Measurements from ENCODE around the gene PERM1.
A peak's percentile ranks its signal among the peaks of the same experiment; 100 is the strongest.

Gene PERM1

GRCh38 chr1:984476-984814 is 2.6 kb upstream of the PERM1 start:
- TF ChIP-seq, protein P1, sequence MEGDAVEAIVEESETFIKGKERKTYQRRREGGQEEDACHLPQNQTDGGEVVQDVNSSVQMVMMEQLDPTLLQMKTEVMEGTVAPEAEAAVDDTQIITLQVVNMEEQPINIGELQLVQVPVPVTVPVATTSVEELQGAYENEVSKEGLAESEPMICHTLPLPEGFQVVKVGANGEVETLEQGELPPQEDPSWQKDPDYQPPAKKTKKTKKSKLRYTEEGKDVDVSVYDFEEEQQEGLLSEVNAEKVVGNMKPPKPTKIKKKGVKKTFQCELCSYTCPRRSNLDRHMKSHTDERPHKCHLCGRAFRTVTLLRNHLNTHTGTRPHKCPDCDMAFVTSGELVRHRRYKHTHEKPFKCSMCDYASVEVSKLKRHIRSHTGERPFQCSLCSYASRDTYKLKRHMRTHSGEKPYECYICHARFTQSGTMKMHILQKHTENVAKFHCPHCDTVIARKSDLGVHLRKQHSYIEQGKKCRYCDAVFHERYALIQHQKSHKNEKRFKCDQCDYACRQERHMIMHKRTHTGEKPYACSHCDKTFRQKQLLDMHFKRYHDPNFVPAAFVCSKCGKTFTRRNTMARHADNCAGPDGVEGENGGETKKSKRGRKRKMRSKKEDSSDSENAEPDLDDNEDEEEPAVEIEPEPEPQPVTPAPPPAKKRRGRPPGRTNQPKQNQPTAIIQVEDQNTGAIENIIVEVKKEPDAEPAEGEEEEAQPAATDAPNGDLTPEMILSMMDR (IDR thresholded peaks at IDR 0.05; ENCODE audit: low read depth, low read length, missing control alignments), result no peak
- H3K4me3 ChIP-seq (ENCODE audit: low read depth, low read length), result no peak overlapping the region
- no peak for DNase-seq (ENCODE audit: low read depth)
- in situ Hi-C loops (cut with HindIII; ENCODE audit: low sequenced_read_pairs), result no loop called here

DNA sequence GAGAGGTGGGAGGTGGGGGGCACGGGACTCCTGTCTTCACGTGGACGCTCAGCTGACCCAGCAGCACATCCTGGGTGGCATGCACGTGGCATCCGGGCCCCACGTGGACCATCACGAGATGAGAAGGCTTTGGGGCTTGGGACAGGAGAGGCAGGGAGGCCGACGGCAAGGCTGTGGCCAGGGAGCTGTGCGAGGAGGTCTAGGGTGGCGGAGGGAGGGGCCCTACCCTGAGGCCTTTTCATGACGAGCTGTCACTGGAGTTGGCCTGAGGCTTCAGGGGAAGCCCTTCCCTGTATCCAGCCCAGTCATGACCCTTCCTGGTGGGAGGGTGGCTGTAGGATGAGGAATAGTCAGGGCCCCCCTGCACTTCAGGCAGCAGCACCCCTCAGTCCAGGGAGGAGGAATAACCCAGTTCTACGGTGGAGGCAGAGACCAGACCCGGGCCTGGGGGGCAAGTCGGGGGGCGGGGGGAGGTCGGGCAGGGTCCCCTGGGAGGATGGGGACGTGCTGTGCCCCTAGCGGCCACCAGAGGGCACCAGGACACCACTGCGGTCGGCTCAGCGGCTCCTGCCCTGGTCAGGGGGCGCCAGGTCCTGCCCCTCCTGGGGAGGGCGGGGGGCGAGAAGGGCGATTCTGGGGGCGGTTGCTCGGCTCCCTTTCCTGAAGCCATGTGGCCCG is 2.0 kb upstream of the PERM1 start:
- no peak overlapping the region for H3K4me3 ChIP-seq (ENCODE audit: low read depth, low read length)
- no peak for DNase-seq (ENCODE audit: low read depth)
- in situ Hi-C loops (cut with HindIII; ENCODE audit: low sequenced_read_pairs), result no loop called here
- TF ChIP-seq, protein P1 (IDR thresholded peaks at IDR 0.05; ENCODE audit: low read depth, low read length, missing control alignments), result peak; percentile 68

GRCh38 chr1:982765-983436 is 1.0 kb upstream of the PERM1 start:
- TF ChIP-seq, protein P1 (IDR thresholded peaks at IDR 0.05; ENCODE audit: low read depth, low read length, missing control alignments), result no peak
- DNase-seq (ENCODE audit: low read depth), result no peak
- no peak overlapping the region for H3K4me3 ChIP-seq (ENCODE audit: low read depth, low read length)
- in situ Hi-C loops (cut with HindIII; ENCODE audit: low sequenced_read_pairs), result no loop called here

GRCh38 chr1:981491-981954 is 370 bp downstream of the PERM1 start:
- no peak overlapping the region for H3K4me3 ChIP-seq (ENCODE audit: low read depth, low read length)
- in situ Hi-C loops (cut with HindIII; ENCODE audit: low sequenced_read_pairs), result no loop called here
- no peak for DNase-seq (ENCODE audit: low read depth)
- TF ChIP-seq, protein P1 (IDR thresholded peaks at IDR 0.05; ENCODE audit: low read depth, low read length, missing control alignments), result no peak

- no peak for DNase-seq (ENCODE audit: low read depth)
- TF ChIP-seq, protein P1 (IDR thresholded peaks at IDR 0.05; ENCODE audit: low read depth, low read length, missing control alignments), result no peak
- no peak overlapping the region for H3K4me3 ChIP-seq (ENCODE audit: low read depth, low read length)
- in situ Hi-C loops (cut with HindIII; ENCODE audit: low sequenced_read_pairs), result no loop called here
Measured at GRCh38 chr1:980602-981395, 1.1 kb downstream of the PERM1 start.

GRCh38 chr1:980137-980571 is 1.7 kb downstream of the PERM1 start:
- H3K4me3 ChIP-seq (ENCODE audit: low read depth, low read length), result no peak overlapping the region
- in situ Hi-C loops (cut with HindIII; ENCODE audit: low sequenced_read_pairs), result no loop called here
- TF ChIP-seq, protein P1 (IDR thresholded peaks at IDR 0.05; ENCODE audit: low read depth, low read length, missing control alignments), result no peak
- DNase-seq (ENCODE audit: low read depth), result no peak

All from astrocyte of the cerebellum (primary cell).